ENCODE measurements around the gene HIKESHI. TPM values are rescaled to one million over a fixed set of nuclear protein-coding genes. Genes with fewer than 3 reads are reported as not detected.

Gene HIKESHI
- total RNA-seq, 1 donor from 2014 or later = 36.5 TPM

DNA sequence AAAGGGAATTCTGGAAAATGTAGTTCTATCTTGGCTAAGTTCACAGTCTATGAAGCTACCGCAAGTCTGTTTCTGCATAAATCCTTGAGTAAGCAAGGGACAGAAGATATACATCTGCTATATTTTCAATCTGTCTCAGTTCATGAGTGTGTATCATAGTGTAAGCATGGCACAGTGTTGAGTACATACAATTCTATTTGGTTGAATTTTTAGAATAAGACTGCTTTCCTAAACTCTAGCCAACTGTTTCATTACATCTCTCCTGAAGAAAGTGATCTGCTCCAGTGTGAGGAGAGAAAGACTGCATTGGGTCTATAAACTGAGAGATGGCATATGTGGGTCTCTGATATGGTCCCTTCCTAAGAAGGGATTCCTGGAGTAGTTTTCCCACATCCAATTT is 70.0 kb downstream of the HIKESHI start:
- intact Hi-C loops (cut with micrococcal nuclease) = no loop called here

DNA sequence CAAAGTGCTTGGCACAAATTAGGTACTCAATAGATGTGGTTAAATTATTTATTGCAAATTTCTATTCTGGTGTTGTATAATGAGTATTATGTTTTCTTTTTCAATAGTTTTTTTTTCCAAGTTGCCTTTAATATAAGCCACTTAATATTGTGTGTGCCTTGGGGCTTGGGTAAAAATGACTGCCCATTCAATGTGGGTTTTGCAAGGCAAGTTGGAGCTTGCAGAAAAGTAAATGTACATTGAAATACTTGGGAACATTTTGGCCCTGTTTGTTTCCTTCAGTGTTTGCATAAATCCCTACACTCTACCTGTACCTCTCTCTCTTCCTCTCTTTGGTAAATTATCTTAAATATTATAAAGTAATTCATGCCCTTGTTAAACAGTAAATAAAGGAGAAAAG is 70.5 kb downstream of the HIKESHI start:
- intact Hi-C loops (cut with micrococcal nuclease) = no loop called here

DNA sequence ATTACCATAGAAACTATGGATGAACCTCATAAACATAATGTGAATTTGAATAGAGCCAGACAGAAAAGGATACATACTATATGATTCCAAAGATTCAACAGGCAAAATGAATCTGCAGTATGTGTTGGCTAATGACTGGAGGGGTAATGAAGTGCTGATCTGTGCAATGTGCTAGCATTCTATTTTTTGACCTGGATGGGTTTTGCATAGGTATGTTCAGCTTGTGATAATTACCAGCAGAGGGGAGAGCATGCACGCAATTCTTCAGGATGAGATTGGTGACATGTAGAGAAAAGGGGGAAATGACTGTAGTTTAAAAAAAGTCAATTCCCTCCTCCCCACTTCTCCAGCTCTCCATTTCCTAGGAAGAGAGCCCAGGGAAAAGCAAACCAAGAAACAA is 72.0 kb downstream of the HIKESHI start:
- intact Hi-C loops (cut with micrococcal nuclease) = no loop called here

DNA sequence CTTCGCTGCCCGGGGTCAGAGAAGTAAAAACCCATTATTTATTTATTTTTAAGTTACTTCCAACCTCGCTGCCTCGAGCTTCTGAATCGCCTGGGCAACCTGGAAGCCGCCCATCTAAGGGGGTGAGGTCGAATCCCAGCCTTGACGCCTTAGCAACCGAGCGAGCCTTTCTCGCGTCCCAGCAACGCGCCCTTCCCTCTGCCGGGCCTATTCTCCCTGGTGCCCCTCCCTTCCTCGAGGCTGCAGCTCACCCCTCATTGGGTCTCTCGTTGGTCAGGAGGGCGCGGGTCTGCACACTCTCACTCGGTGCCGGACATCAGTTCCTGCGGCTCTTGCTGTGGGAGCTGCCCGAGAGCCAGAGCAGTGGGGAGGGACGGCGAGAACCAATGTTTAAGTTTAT is 72.5 kb downstream of the HIKESHI start, which contains the start of gene CCDC81:
CCDC81 (plus strand) TSS at position 302 of the 400 bp plus-strand sequence. CDS start 277 bp downstream, outside the sequence.
- intact Hi-C loops (cut with micrococcal nuclease) = no loop called here

DNA sequence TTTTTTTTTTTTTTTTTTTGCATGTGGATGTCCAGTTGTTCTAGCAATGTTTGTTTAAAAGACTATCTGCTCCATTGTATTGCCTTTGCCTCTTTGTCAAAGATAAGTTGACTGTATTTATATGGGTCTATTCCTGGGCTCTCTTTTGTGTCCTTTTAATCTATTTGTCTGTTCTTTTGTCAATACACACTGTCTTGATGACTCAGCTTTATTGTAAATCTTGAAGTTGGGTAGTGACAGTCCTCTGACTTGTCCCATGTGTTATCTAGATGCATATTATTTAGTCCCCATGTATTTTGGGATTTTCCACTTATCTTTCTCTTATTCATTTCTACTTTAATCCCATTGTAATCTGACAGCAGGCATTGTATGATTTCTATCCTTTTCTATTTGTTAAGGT is 75.9 kb downstream of the HIKESHI start:
- intact Hi-C loops (cut with micrococcal nuclease) = no loop called here

DNA sequence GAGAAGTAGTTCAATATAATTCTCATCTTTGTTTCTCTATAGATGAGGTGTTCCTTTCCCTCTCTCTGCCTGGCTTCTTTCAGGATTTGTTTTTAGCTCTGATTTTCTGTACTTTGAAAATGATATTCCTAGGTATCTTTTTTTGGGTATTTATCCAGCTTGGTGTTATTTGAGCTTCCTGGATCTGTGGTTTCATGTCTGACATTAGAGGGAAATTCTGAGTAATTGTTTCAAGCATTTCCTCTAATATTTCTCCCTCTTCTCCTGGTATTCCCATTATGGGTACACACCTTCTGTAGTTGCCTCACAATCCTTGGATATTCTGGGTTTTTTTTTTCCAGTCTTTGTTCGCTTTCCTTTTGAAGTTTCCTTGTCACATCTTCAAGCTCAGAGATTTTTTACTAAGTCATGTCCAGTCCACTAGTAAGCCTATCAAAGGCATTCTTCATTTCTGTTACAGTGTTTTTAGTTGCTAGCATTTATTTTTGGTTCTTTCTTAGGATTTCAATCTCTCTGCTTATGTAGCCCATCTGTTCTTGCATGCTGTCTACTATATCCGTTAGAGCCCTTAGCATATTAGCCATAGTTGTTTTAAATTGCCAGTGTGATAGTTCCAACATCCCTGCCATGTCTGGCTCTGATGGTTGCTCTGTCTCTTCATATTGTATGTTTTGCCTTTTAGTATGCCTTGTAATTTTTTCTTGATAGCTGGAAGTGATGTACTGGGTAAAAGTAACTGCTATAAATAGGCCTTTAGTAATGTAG is 78.4 kb downstream of the HIKESHI start:
- intact Hi-C loops (cut with micrococcal nuclease) = no loop called here

DNA sequence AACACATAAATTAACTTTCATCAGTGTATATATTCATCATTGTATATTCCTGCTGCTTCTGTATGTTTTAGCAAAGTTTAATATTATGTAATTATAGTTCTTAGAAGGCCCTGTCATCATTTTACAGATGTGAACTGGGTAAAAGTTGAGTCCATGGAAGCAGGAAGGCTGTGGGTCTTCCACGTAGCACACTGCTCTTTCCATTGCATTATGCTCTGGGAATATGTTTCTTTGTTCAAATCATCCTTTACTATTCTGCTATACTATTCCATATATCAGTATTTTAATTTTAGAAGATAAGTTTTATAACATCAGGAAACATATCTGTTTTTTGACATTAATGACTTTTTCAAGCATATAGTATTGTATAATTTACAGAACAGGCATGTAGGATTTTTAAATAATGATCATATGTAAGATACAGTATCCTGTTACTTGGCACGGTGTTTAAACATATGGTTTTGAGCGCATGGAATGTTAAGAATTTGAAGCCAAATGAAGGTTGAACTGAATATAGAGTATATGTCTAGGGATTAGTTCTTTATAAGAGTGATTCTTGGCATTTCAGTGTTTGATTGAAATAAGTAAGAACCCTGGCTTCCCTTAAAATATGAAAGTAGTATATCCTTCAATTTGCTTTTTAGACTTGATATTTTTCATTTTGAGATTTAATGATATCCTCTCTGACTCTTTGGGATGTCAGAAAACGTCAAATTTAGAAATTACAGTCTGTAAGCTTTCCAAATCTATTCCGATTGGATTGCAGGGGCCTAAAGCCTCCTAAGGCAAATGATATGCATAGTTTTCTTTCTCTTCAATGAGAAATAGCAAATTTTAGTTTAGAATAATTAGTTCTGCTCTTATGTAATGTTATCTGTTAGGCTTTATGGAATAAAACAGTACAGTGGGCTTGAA is 81.3 kb downstream of the HIKESHI start:
- intact Hi-C loops (cut with micrococcal nuclease) = no loop called here

DNA sequence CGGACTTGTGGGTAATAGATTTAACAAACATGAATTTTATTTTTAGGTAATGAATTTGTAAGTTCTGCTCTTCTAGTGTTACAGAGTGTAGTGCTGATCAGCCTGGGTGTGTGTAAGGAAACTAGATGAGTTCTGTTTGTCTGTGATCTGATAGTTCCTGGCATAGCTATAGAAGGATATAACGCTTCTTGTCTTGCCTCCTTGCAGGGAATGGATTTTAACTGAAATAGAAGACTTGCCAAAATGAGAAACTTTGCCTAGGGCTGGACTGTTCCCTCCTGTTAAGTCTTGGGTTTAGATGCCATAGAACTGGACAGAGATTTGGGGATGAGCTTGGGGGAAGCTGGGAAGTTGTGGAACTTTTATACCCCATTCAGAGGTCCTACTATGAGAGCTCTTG is 84.2 kb downstream of the HIKESHI start:
- intact Hi-C loops (cut with micrococcal nuclease) = no loop called here

DNA sequence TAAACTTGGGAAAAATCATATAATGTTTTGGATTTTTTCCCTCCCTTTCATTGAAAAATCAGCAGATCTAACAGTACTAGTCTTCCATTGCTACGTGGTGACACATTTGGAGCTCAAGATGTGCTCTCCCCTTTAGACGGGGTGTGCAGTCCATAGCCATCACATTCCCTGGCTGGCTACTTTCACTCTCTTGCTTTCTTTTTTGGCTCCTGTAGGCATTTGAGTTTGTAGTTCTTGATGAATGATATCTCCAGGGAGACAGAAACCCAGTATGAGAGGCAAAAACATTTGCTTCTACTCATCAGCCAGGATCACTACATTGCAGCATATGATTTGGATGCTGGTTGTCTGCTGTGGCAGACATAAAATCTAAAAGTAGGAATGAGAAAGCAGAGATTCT is 84.7 kb downstream of the HIKESHI start:
- intact Hi-C loops (cut with micrococcal nuclease) = no loop called here

DNA sequence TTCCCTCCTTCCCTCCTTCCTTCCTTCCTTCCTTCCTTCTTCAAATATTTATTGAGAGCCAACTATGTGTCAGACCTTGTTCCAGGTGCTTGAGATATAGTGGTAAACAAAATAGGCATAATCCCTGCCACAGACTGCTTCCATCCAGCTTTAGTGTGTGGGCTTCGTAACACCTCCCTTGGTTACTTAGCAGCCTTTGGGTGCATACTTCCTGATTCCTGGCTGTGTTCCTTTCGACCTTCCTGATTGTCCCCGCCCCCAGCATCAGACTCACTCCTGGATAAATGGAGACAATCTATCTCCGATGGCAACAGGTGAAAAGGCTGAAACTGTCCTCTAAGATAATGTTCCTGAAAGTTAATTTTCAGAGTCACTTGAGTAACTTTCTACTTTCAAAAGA is 86.2 kb downstream of the HIKESHI start:
- intact Hi-C loops (cut with micrococcal nuclease) = no loop called here

DNA sequence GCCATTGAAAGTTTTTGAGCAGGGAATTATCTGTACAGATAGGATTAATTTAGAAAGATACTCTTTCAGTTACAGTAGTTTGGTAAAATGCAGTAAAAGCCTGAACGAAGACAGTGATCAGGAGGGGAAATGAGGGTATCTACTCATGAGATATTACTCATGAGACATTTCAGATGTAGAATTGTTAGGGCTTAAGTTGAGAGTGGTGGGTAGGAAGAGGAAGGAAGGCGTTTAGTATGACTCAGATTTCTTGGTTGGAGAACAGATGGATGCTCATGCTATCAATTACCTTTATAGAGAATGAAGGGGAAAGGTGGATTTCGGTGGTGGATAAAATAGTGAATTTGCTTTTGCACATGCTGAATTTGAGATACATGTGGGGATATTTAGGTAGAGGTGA is 88.4 kb downstream of the HIKESHI start:
- intact Hi-C loops (cut with micrococcal nuclease) = no loop called here

DNA sequence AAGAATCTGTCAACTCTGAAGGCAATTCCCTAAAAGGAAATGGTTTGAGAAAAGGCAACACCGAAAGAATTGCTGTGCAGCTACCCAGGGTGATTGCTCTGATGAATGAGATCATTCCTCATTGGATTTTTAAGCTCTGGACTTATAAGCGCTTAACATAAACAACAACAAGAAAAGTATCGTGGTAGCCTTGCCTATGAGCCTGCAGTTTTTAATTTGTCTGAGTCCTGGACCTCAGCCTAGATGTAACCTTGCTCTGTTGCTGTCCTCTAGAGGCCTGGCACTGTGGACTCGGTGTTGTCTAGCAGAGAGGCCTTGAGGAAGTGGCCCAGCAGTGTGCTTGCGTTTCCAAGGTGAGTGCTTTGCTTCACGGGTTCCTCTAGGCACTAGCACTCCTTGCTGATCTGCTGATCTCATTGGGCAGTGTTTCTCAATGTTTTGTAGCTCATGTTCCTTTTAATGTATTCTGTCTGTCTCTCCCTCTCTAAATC is 93.1 kb downstream of the HIKESHI start:
- intact Hi-C loops (cut with micrococcal nuclease) = no loop called here

Other genes with a start within 250 kb of the HIKESHI start
- gene PICALM, start 233.2 kb upstream of the HIKESHI start, total RNA-seq = 167 and 172 TPM in 2 replicates
- gene EED, start 57.5 kb upstream of the HIKESHI start, total RNA-seq = 71.8 and 73.3 TPM in 2 replicates
- gene CCDC81, start 72.6 kb downstream of the HIKESHI start, total RNA-seq = 0.66 and 1.2 TPM in 2 replicates

Data from T-helper 1 cell treated with Interleukin-12 subunit alpha and Interleukin-12 subunit beta and Interleukin-4 antibody, amounts not matched to agents 30 ng/mL and 1 ng/mL, for 36 hours (primary cell).